ENCODE data around the gene ATP9B. TPM values are rescaled to one million over a fixed set of nuclear protein-coding genes. Genes with fewer than 3 reads are reported as not detected.

Gene ATP9B
- polyA plus RNA-seq, 3 donors, result 7.2 to 20.3 (median 14.0) TPM

GRCh38 chr18:79299711-79300110, 230.5 kb downstream of the ATP9B start:
- Mint-ChIP-seq H3K27ac (peak overlapping the region in 1 of 7 donors; percentile 3), H3K4me3 (no peak overlapping the region), H3K27me3 (ENCODE audit: low read depth in 3 of 3) (peaks cover 0 to 1% (median 0%) of the 10 kb centered on the region in 3 donors), H3K4me1 (no peaks in the 10 kb centered on the region), H3K9me3 (no peaks in the 10 kb centered on the region), H3K36me3 (peaks cover 22 to 40% of the 10 kb centered on the region in 2 donors)
- H3K4me2 ChIP-seq (replicated peaks; ENCODE audit: extremely low read depth, low read length, poor library complexity, severe bottlenecking), result no peak overlapping the region
- intact Hi-C loops (cut with micrococcal nuclease), result no loop called here
- no peak overlapping the region for H3K4me3 ChIP-seq (replicated peaks in 1 of 3; ENCODE audit: low read depth in 2 of 3, low read length in 3 of 3)
- DNase-seq, result no peak
- no peaks in the 10 kb centered on the region for H3K27me3 ChIP-seq (ENCODE audit: control insufficient read depth in 2 of 2, insufficient read depth in 2 of 2, low read length in 2 of 2)
- no peaks in the 10 kb centered on the region for H4K20me1 ChIP-seq (ENCODE audit: insufficient read depth, low read length)
- H3K79me2 ChIP-seq (ENCODE audit: insufficient read depth, low read length), result no peaks in the 10 kb centered on the region
- no peaks in the 10 kb centered on the region for H3K9me3 ChIP-seq (replicated peaks in 1 of 2; ENCODE audit: control insufficient read depth in 1 of 2, insufficient read depth in 1 of 2, low read length in 2 of 2)
- WGBS (ENCODE audit: insufficient coverage), result 98% methylated on average over 8 of the region's 8 CpGs
- no peak overlapping the region for H3K27ac ChIP-seq (ENCODE audit: low read depth in 1 of 2, low read length in 2 of 2)
- no peak for TF ChIP-seq CTCF (IDR thresholded peaks at IDR 0.05)
- no peak overlapping the region for H3K9ac ChIP-seq (ENCODE audit: insufficient read depth, low read length, poor library complexity, severe bottlenecking)
- no peaks in the 10 kb centered on the region for H3K4me1 ChIP-seq (ENCODE audit: control insufficient read depth in 1 of 2, insufficient read depth in 2 of 2, low read length in 2 of 2)
- H2AFZ ChIP-seq (ENCODE audit: insufficient read depth, low read depth, low read length, poor library complexity, severe bottlenecking), result no peak overlapping the region
- H3K36me3 ChIP-seq (replicated peaks in 1 of 2; ENCODE audit: control insufficient read depth in 1 of 2, insufficient read depth in 2 of 2, low read length in 2 of 2), result peaks cover 14 to 37% of the 10 kb centered on the region in 2 donors

- H4K20me1 ChIP-seq (ENCODE audit: insufficient read depth, low read length), result no peaks in the 10 kb centered on the region
- no peaks in the 10 kb centered on the region for H3K4me1 Mint-ChIP-seq
- no peak overlapping the region for H3K27ac ChIP-seq (ENCODE audit: low read depth in 1 of 2, low read length in 2 of 2)
- 98% methylated on average over 5 of the region's 9 CpGs for WGBS (ENCODE audit: insufficient coverage)
- no peaks in the 10 kb centered on the region for H3K27me3 ChIP-seq (ENCODE audit: control insufficient read depth in 2 of 2, insufficient read depth in 2 of 2, low read length in 2 of 2)
- no peaks in the 10 kb centered on the region for H3K4me1 ChIP-seq (ENCODE audit: control insufficient read depth in 1 of 2, insufficient read depth in 2 of 2, low read length in 2 of 2)
- intact Hi-C loops (cut with micrococcal nuclease), result no loop called here
- H3K27ac Mint-ChIP-seq, result no peak overlapping the region
- H2AFZ ChIP-seq (ENCODE audit: insufficient read depth, low read depth, low read length, poor library complexity, severe bottlenecking), result no peak overlapping the region
- no peak overlapping the region for H3K4me3 Mint-ChIP-seq
- peaks cover 20 to 40% of the 10 kb centered on the region in 2 donors for H3K36me3 ChIP-seq (replicated peaks in 1 of 2; ENCODE audit: control insufficient read depth in 1 of 2, insufficient read depth in 2 of 2, low read length in 2 of 2)
- TF ChIP-seq CTCF (IDR thresholded peaks at IDR 0.05), result no peak
- peaks cover 0 to 1% (median 0%) of the 10 kb centered on the region in 3 donors for H3K27me3 Mint-ChIP-seq (ENCODE audit: low read depth in 3 of 3)
- no peak overlapping the region for H3K4me2 ChIP-seq (replicated peaks; ENCODE audit: extremely low read depth, low read length, poor library complexity, severe bottlenecking)
- no peaks in the 10 kb centered on the region for H3K9me3 ChIP-seq (replicated peaks in 1 of 2; ENCODE audit: control insufficient read depth in 1 of 2, insufficient read depth in 1 of 2, low read length in 2 of 2)
- no peak for DNase-seq
- H3K4me3 ChIP-seq (replicated peaks in 1 of 3; ENCODE audit: low read depth in 2 of 3, low read length in 3 of 3), result no peak overlapping the region
- peaks cover 23 to 45% of the 10 kb centered on the region in 2 donors for H3K36me3 Mint-ChIP-seq
- H3K9me3 Mint-ChIP-seq, result no peaks in the 10 kb centered on the region
- no peaks in the 10 kb centered on the region for H3K79me2 ChIP-seq (ENCODE audit: insufficient read depth, low read length)
- no peak overlapping the region for H3K9ac ChIP-seq (ENCODE audit: insufficient read depth, low read length, poor library complexity, severe bottlenecking)
Measured at GRCh38 chr18:79300413-79300812, 231.2 kb downstream of the ATP9B start.

Data from CD14-positive monocyte (primary cell).